Left ventricle myocardium superior (tissue), 1 donor: ENCODE measurements around the gene KRTCAP2. TPM values are rescaled to one million over a fixed set of nuclear protein-coding genes. Genes with fewer than 3 reads are reported as not detected.
A peak's percentile ranks its signal among the peaks of the same experiment; 100 is the strongest.
"Not testable (repeated sequence)": the region's sequence is repeated elsewhere in the genome, so short reads cannot be mapped to it uniquely, and the experiment has no call there.

Experiments
- ATAC-seq: fragments of 200-7000 bp; cut with Tn5 transposase; one replicate; pipeline ENCODE4 v1.9.1; 2020; ENCODE audit warnings: mild to moderate bottlenecking, moderate library complexity
- DNase-seq: peaks from one replicate; pipeline ENCODE4 v3.0.0-alpha.2; 2020
- intact Hi-C: fragments of 100-400 bp; cut with micrococcal nuclease; formaldehyde crosslinking; loops from one replicate; pipeline ENCODE4 v1.11.0; 2022
- long read RNA-seq: library from polyadenylated mRNA; unstranded; transcript quantifications from one replicate; pipeline ENCODE4 v2.0.0, GENCODE V29; 2021
- total RNA-seq: library from RNA; stranded (reverse); fragmentation: NEBNext Ultra II Directional; extraction: Animal tissue kit (Norgen Biotek cat#: 25700); gene quantifications from one replicate; pipeline ENCODE4 v1.2.1, GENCODE V29; 2021
- donor health status: DM: no; HTN: yes; CAD: no; lungs with severe emphysema.

The KRTCAP2 gene
- total RNA-seq = 134 TPM
- long read RNA-seq, transcript KRTCAP2-201 (5 exons, 552 nt) = minor isoform, 61 of 131 reads
- long read RNA-seq, transcript KRTCAP2-206 (4 exons, 785 nt) = major isoform, 68 of 131 reads
- long read RNA-seq, partial matches to known transcripts = 0 of 131 reads
- long read RNA-seq, other reads (novel, unspliced or antisense) = 2 of 131 reads

- ATAC-seq (peak; percentile 89), DNase-seq (peak; percentile 96)
- intact Hi-C loops = no loop called here
Observed at GRCh38 chr1:155172732-155173477, at the start of gene KRTCAP2. KRTCAP2 (minus strand) TSS chr1:155173304; CDS start chr1:155173224, 80 bp downstream.

GRCh38 chr1:155220211-155220965 is 47.3 kb upstream of the KRTCAP2 start:
- intact Hi-C loops, ATAC-seq, DNase-seq: not testable (repeated sequence)

GRCh38 chr1:155219592-155220031 is 46.5 kb upstream of the KRTCAP2 start:
- no peak for DNase-seq
- ATAC-seq = peak; percentile 8
- intact Hi-C loops = no loop called here

- ATAC-seq (peak; percentile 54), DNase-seq (no peak)
- intact Hi-C loops = no loop called here
Observed at GRCh38 chr1:155218854-155219591, 45.9 kb upstream of the KRTCAP2 start.

GRCh38 chr1:155214702-155215101 is 41.6 kb upstream of the KRTCAP2 start:
- ATAC-seq, DNase-seq, intact Hi-C loops: not testable (repeated sequence)

- ATAC-seq, intact Hi-C loops, DNase-seq: not testable (repeated sequence)
Observed at GRCh38 chr1:155212051-155212440, 38.9 kb upstream of the KRTCAP2 start.

- DNase-seq, ATAC-seq, intact Hi-C loops: not testable (repeated sequence)
Observed at GRCh38 chr1:155211381-155212050, 38.4 kb upstream of the KRTCAP2 start.

GRCh38 chr1:155210314-155211104 is 37.4 kb upstream of the KRTCAP2 start:
- ATAC-seq = no peak
- intact Hi-C loops = no loop called here
- DNase-seq = no peak

GRCh38 chr1:155209312-155209721 is 36.2 kb upstream of the KRTCAP2 start:
- DNase-seq (no peak), ATAC-seq (no peak)
- intact Hi-C loops = no loop called here

GRCh38 chr1:155208541-155209311 is 35.6 kb upstream of the KRTCAP2 start, which contains the start of gene MTX1:
MTX1 (plus strand) TSS chr1:155208695; CDS start chr1:155208805, 110 bp downstream.
- peak; percentile 88 for ATAC-seq
- DNase-seq = peak; percentile 94
- intact Hi-C loops = no loop called here

GRCh38 chr1:155207806-155208540 is 34.9 kb upstream of the KRTCAP2 start, which contains the start of gene THBS3:
THBS3 (minus strand) TSS chr1:155207897; CDS start chr1:155207876, 21 bp downstream.
- DNase-seq = peak; percentile 64
- peak; percentile 20 for ATAC-seq
- intact Hi-C loops = no loop called here

GRCh38 chr1:155206891-155207805 is 34.0 kb upstream of the KRTCAP2 start:
- peak; percentile 26 for ATAC-seq
- DNase-seq = peak; percentile 90
- intact Hi-C loops = no loop called here

GRCh38 chr1:155205969-155206593 is 33.0 kb upstream of the KRTCAP2 start:
- ATAC-seq = no peak
- no peak for DNase-seq
- intact Hi-C loops = no loop called here

- intact Hi-C loops = no loop called here
- no peak for DNase-seq
- no peak for ATAC-seq
Observed at GRCh38 chr1:155205035-155205434, 31.9 kb upstream of the KRTCAP2 start.
